Fibroblast of skin of back (primary cell): ENCODE data around the gene PBXIP1. TPM values are rescaled to one million over a fixed set of nuclear protein-coding genes. Genes with fewer than 3 reads are reported as not detected.

Experiments used
- DNase-seq: peaks from one replicate; pipeline ENCODE4 v3.0.0-alpha.2; 2013
- polyA plus RNA-seq, 2 experiments: library from polyadenylated mRNA; unstranded; fragments of 120-200 nt; gene quantifications; one replicate each; pipeline ENCODE4 v1.2.1, GENCODE V29; 2013; ENCODE audit not compliant: insufficient read length in 2 of 2

Gene PBXIP1
- polyA plus RNA-seq (2013, experiment 1 of 2; ENCODE audit: insufficient read length), result 32.9 TPM
- polyA plus RNA-seq (2013, experiment 2 of 2; ENCODE audit: insufficient read length), result 44.6 TPM

- peak; percentile 92 for DNase-seq
These were observed at the start of gene PBXIP1 for GRCh38 chr1:154955718-154956543. Gene PBXIP1 (minus strand): TSS chr1:154956099. CDS start chr1:154953721, 2,378 bp downstream.

DNA sequence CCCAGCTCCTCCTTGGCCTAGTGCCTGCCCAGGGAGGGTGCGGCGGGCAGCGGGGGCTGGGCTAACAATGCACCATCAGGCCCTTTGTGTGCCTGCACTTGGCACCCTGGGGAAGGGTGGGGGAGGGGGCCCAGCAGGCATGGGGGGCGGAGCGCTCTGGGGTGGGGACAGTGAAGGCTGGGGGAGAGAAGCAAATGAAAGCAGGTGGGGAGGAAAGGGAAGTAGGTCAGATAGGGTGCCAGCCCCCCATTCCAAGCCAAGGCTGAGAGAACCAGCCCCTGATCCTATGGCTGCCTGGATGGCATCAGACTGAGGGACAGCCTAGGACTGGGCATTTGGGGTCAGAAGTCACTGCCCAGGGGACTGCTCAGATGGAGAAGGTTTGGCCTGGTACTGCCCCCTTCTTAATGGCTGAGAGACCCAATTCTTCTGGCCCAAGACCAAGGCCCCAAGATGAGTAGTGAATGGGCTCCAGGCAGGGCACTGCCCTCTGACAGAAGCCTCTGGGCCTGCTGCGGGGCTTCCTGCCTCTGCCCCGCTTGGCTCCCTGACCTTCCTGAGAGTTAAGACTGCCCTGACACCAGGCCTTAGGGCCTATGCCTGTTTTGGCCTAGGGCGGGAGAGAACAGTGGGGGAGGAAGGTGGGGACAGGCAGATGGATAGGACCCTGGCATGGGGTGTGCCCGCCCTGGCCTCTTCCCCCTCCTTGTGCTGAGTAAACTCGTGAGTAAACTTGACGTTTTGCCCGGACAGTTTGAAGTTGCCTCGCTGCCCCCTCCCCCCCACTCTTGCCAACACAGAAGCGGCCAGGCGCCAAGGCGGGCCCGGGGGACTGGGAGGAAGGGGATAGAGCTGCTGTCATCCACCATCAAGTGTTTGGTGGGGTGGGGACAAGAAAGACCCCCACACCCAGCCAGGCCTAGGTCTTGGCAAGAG lies 49.4 kb upstream of the PBXIP1 start:
- DNase-seq, result no peak

DNA sequence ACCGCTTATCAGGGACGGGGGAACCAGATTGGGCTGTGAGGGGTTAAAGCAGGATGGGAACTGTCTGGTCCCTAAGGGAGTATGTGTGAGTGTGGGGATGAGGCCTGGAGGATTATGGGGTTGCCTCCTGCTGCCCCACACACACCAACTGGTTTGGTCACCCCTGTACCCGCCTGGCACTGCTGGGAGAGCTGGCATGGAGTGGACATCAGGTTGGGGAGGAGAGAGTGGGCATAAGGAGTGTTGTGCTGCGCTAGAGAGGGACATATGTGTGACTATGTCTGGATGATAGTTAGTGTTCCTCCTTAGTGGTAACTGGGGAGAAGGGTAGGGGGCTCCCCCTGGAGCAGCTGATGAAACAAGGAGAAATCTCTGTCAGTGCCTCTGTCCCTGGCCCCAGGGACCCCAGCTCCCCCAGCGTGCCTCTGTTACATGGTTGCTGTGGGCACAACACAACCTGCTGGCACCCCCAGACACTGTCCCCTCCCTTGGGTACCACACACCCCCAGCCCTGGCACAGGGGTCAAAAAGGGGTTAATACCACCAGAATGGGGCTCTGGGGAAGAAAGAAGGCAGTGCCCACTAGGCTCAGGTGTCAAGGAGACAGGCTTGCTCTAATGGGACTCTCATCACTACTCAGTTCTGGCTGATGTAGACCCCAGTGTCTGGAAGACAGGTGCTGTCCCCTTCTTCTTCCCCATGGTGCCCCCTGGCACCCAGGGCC lies 48.6 kb upstream of the PBXIP1 start:
- DNase-seq, result no peak

GRCh38 chr1:155003766-155004351 lies 48.0 kb upstream of the PBXIP1 start:
- peak; percentile 59 for DNase-seq

GRCh38 chr1:155003227-155003765 lies 47.4 kb upstream of the PBXIP1 start:
- DNase-seq, result peak; percentile 20

GRCh38 chr1:155002464-155003226 lies 46.7 kb upstream of the PBXIP1 start, which contains the start of gene ZBTB7B:
Gene ZBTB7B (plus strand): TSS chr1:155002802. CDS start chr1:155014661, 11,859 bp downstream.
- peak; percentile 19 for DNase-seq

GRCh38 chr1:155001675-155002463 lies 46.0 kb upstream of the PBXIP1 start:
- DNase-seq, result peak; percentile 99

DNA sequence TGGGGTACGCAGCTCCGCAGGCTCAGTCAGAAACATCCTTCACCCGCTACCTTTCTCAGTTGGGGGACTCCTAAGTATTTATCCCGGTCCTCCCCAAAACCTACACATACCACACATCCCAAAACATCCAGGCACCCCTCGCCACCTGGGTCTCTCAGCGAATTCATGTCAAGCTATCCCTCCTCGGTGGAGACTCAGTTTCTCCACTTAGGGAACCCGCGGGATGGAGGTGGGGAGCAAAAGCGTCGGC lies 45.5 kb upstream of the PBXIP1 start:
- no peak for DNase-seq

DNA sequence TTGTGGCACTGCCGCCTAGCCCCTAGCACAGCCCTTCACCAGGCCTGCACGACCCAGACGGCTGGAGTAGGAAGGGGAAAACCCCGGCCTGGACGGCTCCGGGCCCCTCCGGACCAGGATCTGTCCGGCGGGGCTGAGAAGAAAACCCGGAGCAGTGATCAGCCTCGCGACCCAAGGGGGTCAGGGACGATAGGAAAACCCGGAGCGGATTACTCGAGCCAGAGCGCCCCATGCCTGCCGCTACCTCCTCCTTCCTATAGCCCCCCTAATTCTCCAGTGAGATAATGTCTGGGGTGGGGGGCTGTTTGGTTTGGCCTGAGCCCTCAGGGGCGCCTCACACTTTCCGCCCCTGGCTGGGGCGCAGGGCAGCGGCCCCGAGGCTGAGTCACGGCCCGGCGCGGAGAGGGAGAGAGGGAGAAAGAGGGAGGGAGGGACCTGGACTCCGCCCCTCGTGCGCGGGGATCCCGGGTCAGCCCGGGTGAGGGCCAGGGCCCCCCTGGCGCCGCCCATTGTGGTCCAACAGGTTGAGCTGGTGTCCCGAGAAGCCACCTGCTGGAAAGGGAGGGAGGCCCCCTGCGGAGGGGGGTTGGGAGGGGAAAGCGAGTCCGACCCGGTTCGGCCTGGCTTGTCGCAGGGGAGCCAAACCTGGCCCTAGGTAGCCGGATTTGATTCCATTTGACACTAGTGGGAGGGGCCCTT lies 45.0 kb upstream of the PBXIP1 start:
- peak; percentile 89 for DNase-seq

- DNase-seq, result no peak
These were observed 44.5 kb upstream of the PBXIP1 start for GRCh38 chr1:155000411-155000725.

GRCh38 chr1:154999571-155000410 lies 43.9 kb upstream of the PBXIP1 start:
- DNase-seq, result no peak

DNA sequence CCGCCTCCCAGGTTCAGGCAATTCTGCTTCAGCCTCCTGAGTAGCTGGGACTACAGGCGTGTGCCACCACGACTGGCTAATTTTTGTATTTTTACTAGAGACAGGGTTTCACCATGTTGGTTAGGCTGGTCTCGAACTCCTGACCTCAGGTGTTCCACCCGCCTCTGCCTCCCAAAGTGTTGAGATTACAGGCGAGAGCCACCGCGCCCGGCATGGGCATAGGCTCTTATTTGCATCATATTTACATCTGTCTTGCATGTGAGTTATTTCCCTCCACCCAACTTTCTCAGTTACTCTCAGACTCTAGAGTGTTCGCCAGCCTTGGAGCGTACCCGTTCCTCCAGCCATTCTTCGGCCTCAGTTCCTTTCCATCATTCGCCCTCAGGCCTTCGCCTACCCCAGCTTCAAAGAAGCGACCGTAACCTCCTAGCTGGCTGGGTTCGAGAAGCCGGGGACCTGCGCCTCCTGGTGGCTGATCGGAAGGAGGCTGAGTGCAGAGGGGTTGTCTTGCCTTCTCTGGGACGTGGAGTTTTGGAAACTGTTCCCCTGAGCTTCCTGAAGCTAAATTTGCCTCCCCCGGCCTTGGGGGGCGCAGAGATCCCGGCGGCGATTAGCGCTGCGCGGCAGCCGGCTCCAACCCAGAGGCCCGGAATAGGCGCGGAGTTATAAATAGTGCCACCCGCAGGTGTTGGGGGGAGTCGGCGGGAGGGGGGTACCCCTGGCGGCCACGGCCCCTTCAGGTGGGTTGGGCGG lies 43.1 kb upstream of the PBXIP1 start:
- DNase-seq, result peak; percentile 78

GRCh38 chr1:154998201-154998780 lies 42.4 kb upstream of the PBXIP1 start:
- no peak for DNase-seq

DNA sequence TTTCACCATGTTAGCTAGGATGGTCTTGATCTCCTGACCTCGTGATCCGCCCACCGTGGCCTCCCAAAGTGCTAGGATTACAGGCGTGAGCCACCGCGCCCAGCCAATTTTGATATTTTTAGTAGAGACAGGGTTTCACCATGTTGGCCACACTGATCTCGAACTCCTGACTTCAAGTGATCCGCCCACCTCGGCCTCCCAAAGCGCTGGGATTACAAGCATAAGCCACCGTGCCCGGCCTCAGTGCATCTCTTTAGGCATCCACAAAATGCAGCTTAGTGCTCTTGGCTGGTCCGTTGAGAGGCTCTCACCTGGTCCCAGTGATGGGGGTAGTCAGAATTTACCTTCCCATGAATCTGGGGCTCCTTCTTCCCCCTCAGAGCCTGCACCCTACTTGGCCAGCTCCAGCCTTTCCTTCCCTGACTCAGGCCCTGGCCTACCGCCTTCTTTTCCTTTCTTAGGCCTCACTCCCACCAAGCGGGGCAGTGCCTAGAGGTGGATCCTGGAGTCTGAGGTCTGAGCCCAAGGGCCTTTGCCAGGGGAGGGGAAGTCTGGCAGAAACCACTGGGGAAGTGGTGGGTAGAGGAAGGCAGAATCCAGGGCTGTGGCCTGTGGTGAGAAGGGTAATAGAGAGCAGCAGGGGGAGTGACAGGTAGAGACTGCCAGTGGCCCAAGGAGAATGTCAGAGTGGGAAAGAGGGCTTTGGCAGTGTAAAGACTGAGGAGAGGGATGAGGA lies 41.2 kb upstream of the PBXIP1 start:
- DNase-seq, result no peak

DNA sequence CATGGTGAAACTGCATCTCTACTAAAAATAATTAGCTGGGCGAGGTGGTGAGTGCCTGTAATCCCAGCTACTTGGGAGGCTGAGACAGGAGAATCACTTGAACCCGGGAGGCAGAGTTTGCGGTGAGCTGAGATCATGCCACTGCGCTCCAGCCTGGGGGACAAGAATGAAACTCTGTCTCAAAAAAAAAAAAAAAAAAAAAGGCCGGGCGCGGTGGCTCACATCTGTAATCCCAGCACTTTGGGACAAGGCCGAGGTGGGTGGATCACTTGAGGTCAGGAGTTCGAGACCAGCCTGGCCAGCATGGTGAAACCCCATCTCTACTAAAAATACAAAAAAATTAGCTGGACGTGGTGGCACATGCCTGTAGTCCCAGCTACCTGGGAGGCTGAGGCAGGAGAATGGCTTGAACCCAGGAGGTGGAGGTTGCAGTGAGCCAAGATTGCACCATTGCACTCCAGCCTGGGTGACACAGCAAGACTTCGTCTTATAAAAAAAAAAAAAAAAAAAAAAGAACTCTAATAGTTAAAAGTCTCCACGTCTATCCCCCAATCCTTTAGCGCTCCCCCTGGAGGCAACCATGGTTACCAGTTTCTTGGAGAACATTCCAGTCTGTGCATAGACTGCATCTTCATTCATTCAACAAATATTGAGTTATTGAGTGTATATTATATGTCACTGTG lies 39.5 kb upstream of the PBXIP1 start:
- peak; percentile 86 for DNase-seq

DNA sequence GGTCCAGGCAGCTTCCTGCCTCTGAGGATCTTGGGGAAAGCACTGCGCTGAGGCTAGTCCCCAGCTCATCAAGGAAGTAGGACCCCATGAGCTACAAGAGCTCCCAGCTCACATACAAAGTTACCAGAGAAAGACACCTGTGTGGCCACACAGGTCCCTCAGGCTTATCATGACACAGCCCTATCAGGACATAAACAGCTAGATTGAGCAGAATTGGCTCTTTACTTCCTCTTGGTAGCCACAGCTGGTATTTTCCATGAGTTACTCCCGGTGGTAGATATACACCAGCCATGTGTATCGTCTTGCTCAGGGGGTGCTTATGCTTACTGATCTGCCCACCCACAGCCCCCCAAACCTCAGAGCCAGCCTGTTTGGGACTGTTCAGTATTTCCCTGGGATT lies 38.7 kb upstream of the PBXIP1 start:
- DNase-seq, result no peak

DNA sequence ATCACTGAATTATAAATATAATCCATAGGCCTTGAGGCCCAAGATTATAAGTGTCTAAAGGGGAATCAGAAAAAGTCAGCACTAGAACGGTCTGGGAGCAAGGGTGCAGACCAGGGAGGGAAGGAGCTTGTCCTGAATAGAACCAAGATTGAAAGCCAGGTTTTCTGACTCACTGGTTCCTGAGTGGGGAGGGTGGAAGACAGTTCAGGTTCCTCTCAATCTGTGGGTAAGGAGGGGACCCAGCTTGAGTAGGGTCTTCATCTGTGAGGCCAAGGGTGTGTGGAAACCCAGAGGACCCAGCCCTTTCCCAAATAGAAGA lies 38.3 kb upstream of the PBXIP1 start:
- no peak for DNase-seq
